ENCODE results near the gene DBH.

- TF ChIP-seq CTCF (IDR thresholded peaks at IDR 0.05) (no peak), POLR2A (IDR thresholded peaks at IDR 0.05) (no peak)
These were observed 37.2 kb upstream of the DBH start for GRCh38 chr9:133598978-133599377.
